Hematopoietic multipotent progenitor cell treated with erythropoietin and hydrocortisone succinate and interleukin-3 and kit ligand, for 8 days (in vitro differentiated cells): ENCODE measurements around the gene ZEB1.
"Not testable (repeated sequence)": the region's sequence is repeated elsewhere in the genome, so short reads cannot be mapped to it uniquely, and the experiment has no call there.

Experiments used
- DNase-seq: peaks from one replicate; pipeline ENCODE4 v3.0.0-alpha.2; 2015

Gene ZEB1

GRCh38 chr10:31515116-31515515 is 196.1 kb downstream of the ZEB1 start:
- no peak for DNase-seq

DNA sequence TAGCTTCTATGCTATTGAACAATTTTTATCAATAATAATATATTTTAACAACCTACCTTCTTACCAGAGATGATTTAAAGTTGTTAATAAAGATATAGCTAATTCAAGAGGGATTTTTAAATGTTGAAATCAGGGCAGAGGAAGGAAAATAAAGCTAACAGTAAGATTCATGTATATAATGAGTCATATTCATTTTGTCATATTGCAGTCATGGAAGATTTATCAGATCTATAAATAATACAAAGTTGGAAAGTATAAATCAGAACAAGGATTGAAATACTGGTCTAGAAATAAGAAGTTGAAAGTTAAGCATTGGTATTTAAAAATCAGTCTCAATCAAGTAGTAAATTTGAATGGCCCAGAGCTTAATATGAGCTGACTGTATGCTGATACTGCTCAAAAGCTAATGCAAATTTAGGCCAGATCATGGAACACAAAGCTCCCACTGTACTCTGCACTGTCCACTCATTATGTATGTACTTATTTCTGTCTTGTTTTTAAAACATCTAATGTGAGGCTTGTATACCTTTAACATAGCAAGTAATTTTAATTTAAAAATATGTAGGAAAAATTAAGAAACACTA is 196.9 kb downstream of the ZEB1 start:
- no peak for DNase-seq

DNA sequence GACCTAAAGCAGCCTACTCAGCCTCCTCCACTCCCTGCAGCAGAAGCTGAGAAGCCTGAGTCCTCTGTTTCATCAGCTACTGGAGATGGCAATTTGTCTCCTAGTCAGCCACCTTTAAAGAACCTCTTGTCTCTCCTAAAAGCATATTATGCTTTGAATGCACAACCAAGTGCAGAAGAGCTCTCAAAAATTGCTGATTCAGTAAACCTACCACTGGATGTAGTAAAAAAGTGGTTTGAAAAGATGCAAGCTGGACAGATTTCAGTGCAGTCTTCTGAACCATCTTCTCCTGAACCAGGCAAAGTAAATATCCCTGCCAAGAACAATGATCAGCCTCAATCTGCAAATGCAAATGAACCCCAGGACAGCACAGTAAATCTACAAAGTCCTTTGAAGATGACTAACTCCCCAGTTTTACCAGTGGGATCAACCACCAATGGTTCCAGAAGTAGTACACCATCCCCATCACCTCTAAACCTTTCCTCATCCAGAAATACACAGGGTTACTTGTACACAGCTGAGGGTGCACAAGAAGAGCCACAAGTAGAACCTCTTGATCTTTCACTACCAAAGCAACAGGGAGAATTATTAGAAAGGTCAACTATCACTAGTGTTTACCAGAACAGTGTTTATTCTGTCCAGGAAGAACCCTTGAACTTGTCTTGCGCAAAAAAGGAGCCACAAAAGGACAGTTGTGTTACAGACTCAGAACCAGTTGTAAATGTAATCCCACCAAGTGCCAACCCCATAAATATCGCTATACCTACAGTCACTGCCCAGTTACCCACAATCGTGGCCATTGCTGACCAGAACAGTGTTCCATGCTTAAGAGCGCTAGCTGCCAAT is 202.2 kb downstream of the ZEB1 start:
- DNase-seq = no peak

DNA sequence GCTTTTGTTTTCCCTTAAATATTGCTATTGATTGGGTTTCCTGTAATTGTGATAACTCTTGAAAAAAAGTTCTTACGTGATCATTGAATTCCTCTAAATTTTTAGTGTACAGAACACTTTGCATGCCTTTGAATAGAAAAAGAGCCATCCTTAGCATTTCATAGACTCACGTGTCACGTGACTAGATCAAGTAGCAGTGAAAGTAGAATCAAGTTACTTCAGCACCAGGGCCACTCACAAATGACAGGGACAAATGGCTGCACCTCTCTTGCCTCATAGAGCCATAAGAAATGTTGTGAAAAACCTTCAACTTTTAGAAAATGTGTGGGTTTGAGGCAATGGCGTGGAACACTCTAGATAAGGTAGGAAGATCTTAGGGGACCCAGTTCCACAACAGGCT is 203.8 kb downstream of the ZEB1 start:
- no peak for DNase-seq

DNA sequence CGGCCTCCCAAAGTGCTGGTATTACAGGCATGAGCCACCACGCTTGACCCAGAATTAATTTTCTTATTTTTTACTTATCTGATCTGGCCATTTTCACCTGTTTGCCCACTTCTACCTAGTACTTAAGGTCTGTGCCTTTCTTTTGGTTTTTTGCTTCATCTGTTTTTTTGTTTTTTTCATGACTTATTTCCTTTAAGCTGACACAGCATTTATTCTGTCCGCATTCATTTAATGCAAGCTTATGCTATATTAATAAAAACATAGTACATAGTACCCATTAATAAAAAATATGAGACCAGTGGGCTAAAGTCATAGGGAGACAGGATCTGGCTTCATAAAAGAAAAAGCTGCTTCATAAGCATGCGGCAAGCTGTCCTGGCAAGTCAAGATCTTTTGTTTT is 205.4 kb downstream of the ZEB1 start:
- no peak for DNase-seq

- no peak for DNase-seq
These were observed 207.2 kb downstream of the ZEB1 start for GRCh38 chr10:31526178-31526577.

GRCh38 chr10:31526681-31527080 is 207.7 kb downstream of the ZEB1 start:
- no peak for DNase-seq

DNA sequence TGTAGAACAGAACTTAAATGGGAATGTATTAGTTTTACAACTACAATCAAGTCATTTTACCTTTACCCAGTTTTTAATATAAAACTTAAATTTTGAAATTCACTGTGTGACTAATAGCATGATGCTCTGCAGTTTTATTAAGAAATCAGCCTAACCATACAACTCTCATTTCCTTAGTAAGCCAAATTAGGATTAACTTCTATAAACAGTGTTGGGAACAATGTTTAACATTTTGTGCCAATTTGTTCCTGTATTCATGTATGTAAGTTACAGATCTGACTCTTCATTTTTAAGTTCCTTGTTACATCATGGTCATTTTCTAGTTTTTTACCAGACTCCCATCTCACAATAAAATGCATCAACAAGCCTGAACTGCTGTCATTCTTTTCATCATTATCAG is 209.8 kb downstream of the ZEB1 start:
- no peak for DNase-seq

DNA sequence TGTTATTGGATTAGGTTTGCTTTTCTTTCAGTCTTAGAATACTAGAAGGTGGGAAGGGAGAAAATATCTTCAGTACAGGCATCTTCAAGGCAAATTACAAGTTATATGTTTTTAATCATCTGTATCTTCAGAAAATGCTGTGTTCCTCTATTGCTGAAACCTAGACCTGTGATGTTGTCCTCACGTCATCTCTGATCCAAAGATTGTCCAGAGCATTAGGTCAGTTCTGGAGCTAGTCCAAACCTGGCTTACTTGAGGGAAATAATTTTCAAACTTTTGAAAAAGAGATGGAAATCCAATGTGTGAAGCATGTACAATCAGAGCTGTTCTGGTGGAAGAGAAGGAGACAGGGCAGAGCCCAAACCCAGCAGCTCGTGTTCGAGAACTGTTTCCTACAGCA is 217.3 kb downstream of the ZEB1 start:
- DNase-seq = no peak

DNA sequence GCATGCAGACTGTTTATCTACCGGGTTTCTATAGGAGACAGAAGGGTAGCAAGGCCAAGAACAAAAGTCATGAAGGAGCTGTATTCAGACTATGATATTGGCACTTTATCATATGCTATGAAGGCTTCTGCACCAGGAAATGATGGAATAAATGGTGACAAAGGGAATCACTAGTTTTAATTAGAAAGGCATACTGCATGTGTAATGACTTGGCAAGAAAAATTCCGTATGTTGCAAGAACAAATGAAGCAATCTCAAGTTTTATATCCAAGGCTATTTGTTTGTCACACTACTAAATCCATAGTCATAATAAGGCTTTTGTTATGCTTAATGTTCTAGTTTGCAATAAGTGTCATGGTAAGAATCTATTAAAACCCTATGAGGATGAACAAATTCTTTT is 230.9 kb downstream of the ZEB1 start:
- DNase-seq = no peak

GRCh38 chr10:31554556-31554955 is 235.5 kb downstream of the ZEB1 start:
- DNase-seq = no peak

DNA sequence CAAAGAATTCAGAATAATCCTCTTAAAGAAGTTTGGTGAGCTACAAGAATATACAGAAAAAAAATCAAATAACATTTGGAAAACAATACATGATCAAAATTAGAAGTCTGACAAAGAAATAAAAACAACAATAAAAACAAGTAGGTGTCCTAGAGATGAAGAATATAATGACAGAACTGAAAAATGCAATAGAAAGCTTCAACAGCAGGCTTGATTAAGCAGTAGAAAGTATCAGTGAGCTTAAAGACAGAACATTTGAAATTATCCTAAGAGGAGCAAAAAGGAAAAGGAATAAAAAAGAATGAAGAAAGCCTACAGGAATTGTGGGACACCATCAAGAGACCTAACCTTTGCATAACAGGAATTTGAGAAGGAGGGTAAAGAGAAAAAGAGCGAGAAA is 238.8 kb downstream of the ZEB1 start:
- DNase-seq = no peak

DNA sequence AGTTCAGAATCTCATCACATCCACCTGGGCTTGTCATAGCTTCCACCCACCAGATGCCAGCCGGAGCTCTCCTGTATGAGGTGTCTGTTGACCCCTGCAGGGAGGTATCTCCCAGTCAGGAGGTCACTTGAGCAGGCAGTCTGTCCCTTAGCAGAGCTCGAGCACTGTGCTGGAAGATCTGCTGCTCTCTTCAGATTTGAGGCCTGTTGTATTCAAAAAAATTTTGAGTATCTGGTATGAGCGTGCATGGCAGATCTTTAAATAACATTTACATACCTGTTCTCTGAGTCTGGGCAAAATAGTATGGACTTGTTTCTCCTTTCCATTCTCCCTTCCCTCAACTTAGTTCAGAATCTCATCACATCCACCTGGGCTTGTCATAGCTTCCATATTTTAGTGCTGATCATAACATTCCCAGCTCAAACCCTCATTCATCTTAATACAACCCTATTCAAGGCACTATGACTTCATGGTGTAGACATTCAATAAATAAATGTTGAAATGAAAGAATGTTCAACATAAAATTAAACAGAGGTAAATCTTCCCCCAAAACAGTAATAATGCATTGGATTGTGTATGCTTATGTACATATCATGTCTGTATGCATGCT is 249.3 kb downstream of the ZEB1 start:
- DNase-seq = not testable (repeated sequence)

DNA sequence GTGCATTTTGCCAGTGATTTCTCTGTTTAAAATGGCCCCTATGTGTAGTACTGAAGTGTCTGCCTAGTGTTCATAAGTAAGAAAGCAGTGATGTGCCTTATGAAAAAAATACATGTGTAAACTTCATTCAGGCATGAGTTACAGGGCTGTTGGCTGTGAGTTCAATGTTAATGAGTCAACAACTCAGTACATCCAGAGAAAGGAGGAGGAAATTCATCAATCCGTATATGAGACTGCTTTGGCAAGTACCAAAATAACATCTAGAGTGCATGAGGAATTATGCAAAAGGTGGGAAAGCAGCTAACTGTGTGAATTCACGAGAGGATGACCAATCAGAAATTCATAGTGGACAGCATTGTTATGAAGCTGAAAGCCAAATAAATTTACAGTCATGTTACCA is 255.6 kb downstream of the ZEB1 start:
- DNase-seq = no peak

GRCh38 chr10:31578181-31578852 is 259.3 kb downstream of the ZEB1 start:
- no peak for DNase-seq

GRCh38 chr10:31578951-31579350 is 259.9 kb downstream of the ZEB1 start:
- no peak for DNase-seq
